K562 (cell line): ENCODE measurements around the gene HADH. TPM values are rescaled to one million over a fixed set of nuclear protein-coding genes. Genes with fewer than 3 reads are reported as not detected.

Source experiments
- CHAMP1 ChIP-seq: fragments of 450-650 bp; IDR thresholded peaks from 2 replicates; pipeline ENCODE4 v1.6.1; 2016; ENCODE audit warnings: mild to moderate bottlenecking
- CREB5 ChIP-seq: fragments of 250-450 bp; sonication (Bioruptor Pico); IDR thresholded peaks from 2 replicates; pipeline ENCODE4 v1.5.0; 2020; ENCODE audit warnings: mild to moderate bottlenecking
- CREBBP ChIP-seq: IDR thresholded peaks from one replicate; pipeline ENCODE4 v1.6.1; 2012; ENCODE audit warnings: low read depth, mild to moderate bottlenecking, control low read depth, inconsistent platforms, low read length
- EHMT2 ChIP-seq: fragments of 450-650 bp; IDR thresholded peaks from 2 replicates; pipeline ENCODE4 v1.6.1; 2018; ENCODE audit warnings: antibody characterized with exemption
- ELF2 ChIP-seq: fragments of 250-450 bp; sonication (Bioruptor Pico); IDR thresholded peaks from 2 replicates; pipeline ENCODE4 v1.5.0; 2021; ENCODE audit warnings: mild to moderate bottlenecking
- EWSR1 ChIP-seq: fragments of 450-650 bp; IDR thresholded peaks from 2 replicates; pipeline ENCODE4 v1.6.1; 2018; ENCODE audit warnings: borderline replicate concordance, mild to moderate bottlenecking, low read depth, moderate library complexity; ENCODE audit not compliant: partially characterized antibody
- FOXK1 ChIP-seq: sonication (generic); formaldehyde crosslinking; IDR thresholded peaks from 2 replicates; pipeline ENCODE4 v1.8.0; 2022; ENCODE audit warnings: missing genetic modification reagents, mild to moderate bottlenecking, borderline replicate concordance
- FOXP4 ChIP-seq: sonication (generic); formaldehyde crosslinking; IDR thresholded peaks from 2 replicates; pipeline ENCODE4 v1.8.0; 2022; ENCODE audit warnings: mild to moderate bottlenecking, missing genetic modification reagents, borderline replicate concordance
- GATA2 ChIP-seq: sonication (generic); formaldehyde crosslinking; IDR thresholded peaks from 2 replicates; pipeline ENCODE4 v1.4.0; 2020; ENCODE audit warnings: mild to moderate bottlenecking, missing genetic modification reagents
- ID3 ChIP-seq, 2 experiments: fragments of 250-450 bp in 1 of 2; fragments of 450-650 bp in 1 of 2; sonication (Bioruptor Pico) in 1 of 2; IDR thresholded peaks; 2 replicates each; pipeline versions ENCODE4 v1.6.1 to v1.8.0; 2016 to 2021; ENCODE audit warnings: mild to moderate bottlenecking in 2 of 2, moderate library complexity in 2 of 2, missing compliant biosample characterization in 1 of 2, missing genetic modification characterization in 1 of 2
- NFRKB ChIP-seq: fragments of 450-650 bp; IDR thresholded peaks from 2 replicates; pipeline ENCODE4 v1.6.1; 2016; ENCODE audit warnings: low read depth
- RBM22 ChIP-seq: fragments of 200-400 bp; formaldehyde crosslinking; IDR thresholded peaks from 2 replicates; pipeline ENCODE4 v1.6.1; 2018; ENCODE audit warnings: low read length, low read depth; ENCODE audit not compliant: poor library complexity, severe bottlenecking
- SAFB2 ChIP-seq: fragments of 200-400 bp; formaldehyde crosslinking; IDR thresholded peaks from 2 replicates; pipeline ENCODE4 v1.6.1; 2018; ENCODE audit warnings: borderline replicate concordance, low read length, low read depth, moderate library complexity; ENCODE audit not compliant: severe bottlenecking
- SMARCE1 ChIP-seq: fragments of 450-650 bp; IDR thresholded peaks from 2 replicates; pipeline ENCODE4 v1.7.1; 2016; ENCODE audit warnings: mild to moderate bottlenecking
- TBP ChIP-seq: optimal IDR thresholded peaks from 2 replicates; pipeline ENCODE3; 2011; ENCODE audit warnings: low read depth, low read length, improper control_type of control experiment
- ZBTB12 ChIP-seq: fragments of 250-450 bp; sonication (Bioruptor Pico); IDR thresholded peaks from 2 replicates; pipeline ENCODE4 v1.4.0; 2020
- ZNF347 ChIP-seq: fragments of 450-650 bp; formaldehyde crosslinking; IDR thresholded peaks from 2 replicates; pipeline ENCODE4 v1.4.0; 2020; ENCODE audit warnings: low read depth, mild to moderate bottlenecking, moderate library complexity
- polyA plus RNA-seq, 8 experiments: library from polyadenylated mRNA; depleted of rRNA in 4 of 8; stranded (reverse) in 5 of 8; unstranded in 3 of 8; fragments of >200 nt; fragmentation: Nextera tagmentation in 2 of 8; fragmentation: Illumina TruSeq in 1 of 8; extraction: Ambion mirVana in 2 of 8; extraction: Trizol in 1 of 8; gene quantifications; 2 replicates each; pipeline versions ENCODE4 v1.2.1 to v1.2.3, GENCODE V29; 2011 to 2014; ENCODE audit warnings: inconsistent platforms in 1 of 8, missing spikeins in 1 of 8
- total RNA-seq, 7 experiments: library from RNA; depleted of rRNA in 6 of 7; stranded (reverse); fragments of >200 nt in 6 of 7; fragmentation: Illumina TruSeq in 2 of 7; extraction: Trizol in 2 of 7; gene quantifications; 2 replicates each; pipeline versions ENCODE4 v1.2.1 to v1.2.3, GENCODE V29; 2011 to 2021; ENCODE audit warnings: low replicate concordance in 1 of 7

The HADH gene
- total and polyA plus RNA-seq, 9 of the 15 experiments (the other 6 are each of a cell fraction or from before 2014, with no cell fraction given) = 9.4 to 73.3 (median 32.8) TPM

- TF ChIP-seq ID3 (CRISPR knock-in tag; IDR thresholded peaks at IDR 0.05) (no peak), ID3 (tag; IDR thresholded peaks at IDR 0.05) (no peak), RBM22 (no peak), ZBTB12 (CRISPR knock-in tag) (peak; percentile 80), ELF2 (CRISPR knock-in tag) (no peak), CHAMP1 (no peak), CREB5 (no peak), EHMT2 (0 out of 2 replicates have a peak, but pooled peaks have one; percentile 6), NFRKB (no peak), ZNF347 (CRISPR knock-in tag) (no peak), CREBBP (no peak), GATA2 (CRISPR knock-in tag) (no peak), SMARCE1 (no peak), SAFB2 (no peak), EWSR1 (no peak), FOXK1 (CRISPR knock-in tag) (0 out of 2 replicates have a peak, but pooled peaks have one; percentile 79), FOXP4 (CRISPR knock-in tag) (peak; percentile 71), TBP (peak; percentile 79)
Measured at GRCh38 chr4:107989537-107990386, at the start of gene HADH (continued).
